Activated gamma-delta T cell (primary cell): Measurements from ENCODE around the gene LRFN2.

Experiments used
- DNase-seq: peaks from one replicate; lab custom pipeline; 2025; lab: John Stamatoyannopoulos, UW

LRFN2 gene

GRCh38 chr6:40543776-40544175, 43.4 kb downstream of the LRFN2 start:
- DNase-seq: no peak

- DNase-seq: no peak
Observed at GRCh38 chr6:40543146-40543545, 44.0 kb downstream of the LRFN2 start.

- no peak for DNase-seq
Observed at GRCh38 chr6:40542175-40542764, 44.9 kb downstream of the LRFN2 start.

DNA sequence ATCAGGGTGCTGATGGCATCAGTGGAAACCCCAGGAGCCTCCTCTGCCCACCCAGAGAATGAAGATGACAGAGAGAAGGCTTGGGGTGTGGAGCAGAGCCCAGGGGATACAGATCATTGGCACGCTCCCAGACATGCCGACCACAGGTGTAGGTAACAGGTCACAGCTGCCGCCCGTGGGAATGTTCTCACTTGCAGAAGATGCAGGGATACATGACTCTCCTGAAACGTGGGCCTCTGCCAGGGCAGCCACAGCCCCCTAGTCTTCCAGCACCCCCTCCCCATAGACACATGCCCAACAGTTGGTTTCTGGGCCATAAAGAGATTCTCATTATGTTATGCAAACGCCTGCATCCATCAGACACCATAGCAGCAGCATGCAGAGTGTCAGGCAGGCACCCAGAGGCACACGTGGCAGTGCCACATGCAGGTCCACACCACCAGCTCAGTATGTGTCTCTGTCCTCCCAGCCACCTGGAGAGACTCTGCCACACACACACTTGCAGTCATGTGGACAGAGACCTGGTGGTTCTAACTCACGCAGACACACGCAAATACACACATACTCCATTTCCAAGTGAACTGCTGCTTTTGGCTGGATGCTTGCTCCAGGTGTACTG, 45.5 kb downstream of the LRFN2 start:
- DNase-seq: no peak

DNA sequence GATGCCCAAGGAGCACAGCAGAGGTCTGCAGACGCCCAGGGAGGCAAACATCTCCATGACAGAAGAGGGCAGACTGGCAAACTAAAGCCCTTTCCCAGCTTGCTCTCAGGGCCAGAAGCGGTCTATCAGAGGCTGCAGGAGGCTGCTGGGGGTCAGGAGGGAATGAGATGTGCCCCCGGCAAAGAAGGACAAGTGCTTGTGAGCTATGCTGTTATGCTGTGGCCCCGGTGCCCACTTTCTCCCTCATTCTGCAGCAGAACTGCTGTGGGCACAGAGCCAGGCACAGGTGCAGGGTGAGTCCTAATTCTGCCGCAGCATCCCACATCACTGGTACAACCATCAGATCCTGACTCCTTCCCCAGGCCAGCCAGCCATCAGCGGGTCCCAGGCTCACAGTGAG, 46.4 kb downstream of the LRFN2 start:
- DNase-seq: no peak

GRCh38 chr6:40539853-40540252, 47.3 kb downstream of the LRFN2 start:
- no peak for DNase-seq

DNA sequence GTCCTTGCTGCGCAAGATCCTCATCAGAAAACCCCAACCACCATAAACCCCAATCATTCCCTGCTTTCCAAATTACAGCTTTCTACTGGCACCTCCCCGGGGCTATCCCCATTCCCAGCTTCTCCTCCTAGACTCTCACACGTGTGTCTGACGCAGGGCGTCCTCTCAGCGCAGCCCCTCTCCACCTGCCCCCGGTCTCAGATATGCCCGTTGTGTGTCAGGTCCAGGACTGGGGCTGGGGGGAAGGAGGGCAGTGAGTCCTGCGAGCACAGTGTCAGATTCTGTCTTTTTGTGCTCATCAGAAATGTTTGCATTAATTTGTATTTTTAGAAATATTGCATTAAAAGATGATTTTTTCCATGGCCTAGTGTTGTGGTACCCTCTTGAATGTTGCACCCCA, 48.6 kb downstream of the LRFN2 start:
- no peak for DNase-seq

DNA sequence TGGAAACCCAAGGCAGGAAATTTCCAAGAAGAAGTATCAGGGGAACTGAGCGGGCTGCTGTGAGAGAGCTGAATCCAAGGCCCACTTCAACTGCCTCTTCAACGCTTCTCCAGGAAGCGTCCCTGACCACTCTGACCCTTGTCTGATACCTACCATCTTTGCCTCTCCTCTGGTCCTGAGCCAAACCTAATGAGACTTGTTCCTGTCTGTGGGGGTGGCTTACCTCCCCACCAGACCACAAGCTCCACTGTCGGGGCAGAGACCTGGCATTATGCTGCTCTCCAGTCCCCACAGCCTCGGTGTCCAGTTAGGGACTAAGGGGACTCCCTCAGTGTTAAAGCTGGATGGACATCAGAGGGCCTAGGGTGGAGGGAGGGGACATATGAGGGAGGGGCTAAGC, 49.7 kb downstream of the LRFN2 start:
- DNase-seq: no peak

DNA sequence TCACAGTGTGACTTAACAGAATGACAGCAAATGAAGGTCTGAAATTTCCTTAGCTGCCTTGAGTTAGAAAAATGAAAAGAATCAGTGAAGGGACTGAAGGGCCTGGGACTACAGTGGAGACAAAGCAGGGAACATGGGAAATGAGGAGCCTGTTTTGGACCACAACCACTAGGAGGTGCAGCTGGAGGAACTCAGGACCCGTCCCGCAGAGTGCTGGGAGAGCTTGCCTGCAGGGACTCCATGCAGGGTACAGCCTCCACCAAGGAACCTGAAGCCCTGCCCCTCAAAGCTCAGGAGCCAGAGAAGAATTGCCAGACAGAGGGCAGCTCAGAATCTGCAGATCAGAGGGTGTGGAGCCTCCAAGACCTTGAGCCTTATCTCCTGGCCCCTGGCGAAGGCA, 50.7 kb downstream of the LRFN2 start:
- DNase-seq: no peak

DNA sequence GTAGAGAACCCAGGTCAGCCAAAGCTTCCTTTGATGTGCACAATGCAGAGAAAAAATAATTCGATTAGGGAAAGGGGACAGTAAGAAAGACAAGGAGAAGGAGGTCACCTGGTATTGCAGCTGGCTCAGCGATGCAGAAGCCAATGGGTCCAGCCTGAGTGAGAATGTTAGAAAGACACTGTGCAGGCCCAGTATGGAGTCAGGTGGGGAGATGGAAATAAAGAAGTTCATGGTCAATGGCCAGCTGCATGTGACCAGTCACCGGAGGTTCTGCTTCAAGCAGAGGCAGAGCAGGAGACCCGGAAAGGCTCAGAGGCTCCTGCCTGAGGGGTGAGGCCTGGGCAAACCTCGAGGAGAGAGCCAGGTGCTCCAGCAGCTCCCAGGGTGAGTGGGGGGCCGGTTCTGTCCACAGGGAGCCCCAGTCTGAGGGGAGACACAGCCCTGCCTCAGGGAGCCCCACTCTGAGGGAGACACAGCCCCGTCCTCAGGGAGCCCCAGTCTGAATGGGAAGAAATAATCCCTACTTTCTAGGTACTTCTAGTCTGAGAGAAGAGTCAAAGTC, 51.3 kb downstream of the LRFN2 start:
- no peak for DNase-seq

- no peak for DNase-seq
Observed at GRCh38 chr6:40535110-40535818, 51.9 kb downstream of the LRFN2 start.

DNA sequence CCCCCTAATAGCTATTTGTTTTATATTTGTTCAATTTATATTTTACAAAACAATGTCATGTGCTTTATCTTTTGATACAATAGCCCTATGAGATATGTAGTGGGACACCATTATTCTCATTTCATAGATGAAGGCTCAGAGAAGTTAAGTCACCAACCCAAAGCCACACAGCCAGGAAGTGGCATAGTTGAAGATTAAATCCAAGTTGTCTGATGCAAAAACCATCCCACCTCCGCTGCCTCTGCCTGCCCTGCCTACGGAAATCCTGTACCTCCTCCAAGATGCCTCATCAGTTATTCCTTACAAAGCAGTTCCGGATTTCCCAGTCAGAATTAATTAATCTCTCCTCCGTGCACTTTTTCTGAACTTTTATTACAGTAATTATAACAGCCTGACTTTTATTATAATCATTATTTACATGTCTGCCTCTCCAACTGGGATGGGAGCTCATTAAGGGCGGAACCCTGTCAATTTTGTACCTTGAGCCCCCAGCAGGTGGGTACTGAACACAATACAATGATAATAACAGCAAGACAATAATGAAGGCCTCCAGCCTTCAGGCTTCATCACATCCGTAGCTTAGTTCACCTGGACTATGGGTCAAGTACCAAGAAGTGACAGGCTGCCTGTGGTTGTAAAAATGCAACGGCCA, 54.7 kb downstream of the LRFN2 start:
- no peak for DNase-seq

DNA sequence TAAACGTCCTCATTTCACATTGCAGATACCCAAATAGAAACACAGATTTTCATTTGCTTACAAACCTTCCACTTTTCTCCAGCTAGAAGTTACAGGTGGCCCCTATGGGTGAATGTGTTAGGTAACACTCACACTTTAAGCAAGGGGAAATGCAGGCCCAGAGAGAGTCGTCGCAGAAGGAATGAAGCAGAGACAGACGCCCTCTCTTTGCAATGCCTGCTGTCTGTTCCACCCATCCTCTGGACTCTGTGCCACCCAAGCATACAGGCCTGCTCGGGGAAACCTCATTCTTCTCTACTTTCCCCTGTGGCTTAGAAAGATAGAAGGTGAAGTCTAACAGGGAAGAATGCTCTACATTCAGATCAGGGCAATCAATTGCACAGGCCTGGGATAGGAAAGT, 57.2 kb downstream of the LRFN2 start:
- DNase-seq: no peak

DNA sequence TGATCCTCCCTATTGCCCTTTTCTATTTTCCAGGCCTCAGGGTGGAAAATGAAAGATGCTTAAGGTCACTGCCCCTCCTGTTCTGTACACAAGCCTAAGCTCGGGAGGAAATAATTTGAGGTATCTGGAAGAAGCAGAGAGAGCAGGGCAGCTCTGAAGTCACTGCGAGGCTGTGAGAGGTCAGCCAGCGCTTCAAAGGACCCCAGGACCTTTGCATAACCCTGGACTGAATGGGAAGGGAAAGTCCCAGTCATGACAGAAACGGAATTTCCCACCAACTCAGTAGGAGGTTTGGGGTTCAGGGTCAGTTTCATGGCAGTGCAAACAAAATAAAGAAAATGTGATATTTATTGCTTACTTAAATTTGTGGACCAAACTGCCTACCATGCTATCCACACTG, 58.1 kb downstream of the LRFN2 start:
- DNase-seq: no peak

DNA sequence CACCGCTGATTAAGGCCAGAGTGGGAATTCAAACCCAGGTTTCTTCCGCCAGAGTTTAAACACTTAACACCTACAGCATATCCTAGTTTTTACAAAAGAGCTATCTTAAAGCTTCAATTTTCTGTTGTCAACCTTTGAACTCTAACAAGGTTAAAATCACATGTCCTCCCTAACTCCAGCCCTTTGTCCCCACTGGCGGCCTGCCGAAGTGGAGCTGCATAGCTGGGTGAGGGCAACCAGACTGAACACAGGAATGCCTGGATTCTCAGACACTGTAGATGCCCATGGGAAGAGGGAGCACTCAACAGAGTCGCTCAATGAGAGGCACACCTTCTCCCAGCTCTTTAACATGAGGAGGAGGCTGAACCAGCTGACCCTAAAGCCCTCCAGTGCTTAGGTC, 59.1 kb downstream of the LRFN2 start:
- DNase-seq: no peak

- DNase-seq: no peak
Observed at GRCh38 chr6:40526036-40526435, 61.1 kb downstream of the LRFN2 start.

GRCh38 chr6:40524797-40525585, 62.2 kb downstream of the LRFN2 start:
- DNase-seq: no peak

DNA sequence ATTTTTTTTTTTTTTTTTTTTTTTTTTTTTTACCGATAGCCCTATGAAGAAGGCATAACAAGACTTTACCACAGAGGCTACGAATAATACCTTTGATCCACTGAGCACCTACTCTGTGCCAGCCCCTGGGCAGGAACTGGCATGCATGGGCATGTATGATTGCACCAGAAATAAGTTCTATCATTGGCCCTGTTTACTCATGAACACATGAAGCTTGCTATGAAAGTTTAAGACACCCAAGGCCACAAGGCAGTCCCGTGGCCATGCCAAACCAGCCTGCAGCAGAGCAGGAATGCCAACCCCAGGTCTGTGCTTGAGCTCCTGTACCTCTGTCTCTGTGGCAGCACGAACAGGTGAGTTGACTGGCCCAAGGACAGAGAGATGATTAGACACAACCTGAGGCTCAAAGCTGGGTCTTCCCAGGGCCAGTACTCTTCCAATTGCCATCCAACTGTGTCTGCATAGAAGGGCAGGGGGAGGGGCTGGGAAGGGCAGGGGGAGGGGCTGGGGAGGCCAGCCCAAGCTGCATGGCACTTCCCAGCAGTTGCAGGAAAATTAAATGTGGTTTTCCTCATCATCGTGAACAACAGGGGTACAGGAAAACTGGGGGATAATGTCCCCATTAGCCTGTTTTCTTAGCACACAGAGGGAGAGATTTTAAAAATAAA, 63.5 kb downstream of the LRFN2 start:
- DNase-seq: no peak

- DNase-seq: no peak
Observed at GRCh38 chr6:40521496-40521895, 65.7 kb downstream of the LRFN2 start.

GRCh38 chr6:40520678-40521077, 66.5 kb downstream of the LRFN2 start:
- no peak for DNase-seq

- DNase-seq: no peak
Observed at GRCh38 chr6:40520084-40520483, 67.1 kb downstream of the LRFN2 start.
